ENCODE results near the gene ADAMTSL3. TPM values are rescaled to one million over a fixed set of nuclear protein-coding genes. Genes with fewer than 3 reads are reported as not detected.

Gene ADAMTSL3
- total RNA-seq, 6 experiments from 2014 or later = not detected

DNA sequence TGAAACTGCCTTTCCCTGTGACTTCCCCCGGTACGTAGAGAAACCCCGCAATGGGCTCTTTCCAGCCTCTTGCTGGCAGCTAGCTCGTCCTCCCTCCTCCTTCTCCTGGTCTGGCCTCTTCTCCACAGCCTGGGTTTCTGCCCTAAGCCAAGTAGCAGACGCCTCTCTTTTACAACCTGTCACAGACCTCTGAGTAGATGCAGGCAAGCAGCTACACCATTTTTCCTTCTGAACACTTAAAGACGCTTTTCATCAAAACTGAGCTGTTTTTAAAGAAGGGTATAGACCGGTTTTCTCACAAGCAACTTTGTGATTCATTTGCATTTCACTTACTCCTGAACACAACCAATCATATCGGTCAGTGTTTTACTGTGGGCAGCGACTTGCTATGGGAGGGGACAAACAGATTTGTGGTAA is 32.0 kb downstream of the ADAMTSL3 start:
- TF ChIP-seq, protein P1, sequence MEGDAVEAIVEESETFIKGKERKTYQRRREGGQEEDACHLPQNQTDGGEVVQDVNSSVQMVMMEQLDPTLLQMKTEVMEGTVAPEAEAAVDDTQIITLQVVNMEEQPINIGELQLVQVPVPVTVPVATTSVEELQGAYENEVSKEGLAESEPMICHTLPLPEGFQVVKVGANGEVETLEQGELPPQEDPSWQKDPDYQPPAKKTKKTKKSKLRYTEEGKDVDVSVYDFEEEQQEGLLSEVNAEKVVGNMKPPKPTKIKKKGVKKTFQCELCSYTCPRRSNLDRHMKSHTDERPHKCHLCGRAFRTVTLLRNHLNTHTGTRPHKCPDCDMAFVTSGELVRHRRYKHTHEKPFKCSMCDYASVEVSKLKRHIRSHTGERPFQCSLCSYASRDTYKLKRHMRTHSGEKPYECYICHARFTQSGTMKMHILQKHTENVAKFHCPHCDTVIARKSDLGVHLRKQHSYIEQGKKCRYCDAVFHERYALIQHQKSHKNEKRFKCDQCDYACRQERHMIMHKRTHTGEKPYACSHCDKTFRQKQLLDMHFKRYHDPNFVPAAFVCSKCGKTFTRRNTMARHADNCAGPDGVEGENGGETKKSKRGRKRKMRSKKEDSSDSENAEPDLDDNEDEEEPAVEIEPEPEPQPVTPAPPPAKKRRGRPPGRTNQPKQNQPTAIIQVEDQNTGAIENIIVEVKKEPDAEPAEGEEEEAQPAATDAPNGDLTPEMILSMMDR (IDR thresholded peaks at IDR 0.05) = no peak
- Mint-ChIP-seq H3K4me1 (ENCODE audit: low read depth) (no peaks in the 10 kb centered on the region), H3K27me3 (ENCODE audit: insufficient read depth) (no peaks in the 10 kb centered on the region), H3K9me3 (peaks cover 60% of the 10 kb centered on the region), H3K4me3 (no peak overlapping the region), H3K27ac (no peak overlapping the region), H3K36me3 (ENCODE audit: low read depth) (no peaks in the 10 kb centered on the region)
- no peak for DNase-seq

DNA sequence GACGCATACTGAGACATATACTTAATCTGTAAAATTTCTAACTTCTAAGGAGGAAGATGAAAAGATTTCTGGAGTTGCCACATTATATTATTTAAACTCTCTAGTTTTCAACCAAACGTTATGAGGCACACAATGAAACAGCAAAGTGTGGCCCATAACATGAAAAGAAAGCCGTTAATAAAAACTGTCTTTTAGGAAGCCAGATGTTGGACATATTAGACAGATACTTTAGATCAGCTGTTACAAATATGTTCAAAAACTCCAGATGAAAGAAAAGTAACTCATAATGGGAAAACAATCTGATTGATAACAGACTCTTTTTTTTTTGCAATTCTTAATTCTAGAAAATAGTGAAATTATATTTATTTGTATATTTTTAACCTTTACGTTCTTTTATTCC is 34.3 kb downstream of the ADAMTSL3 start:
- Mint-ChIP-seq H3K27me3 (ENCODE audit: insufficient read depth) (no peaks in the 10 kb centered on the region), H3K4me3 (no peak overlapping the region), H3K9me3 (peaks cover 56% of the 10 kb centered on the region), H3K36me3 (ENCODE audit: low read depth) (no peaks in the 10 kb centered on the region), H3K4me1 (ENCODE audit: low read depth) (no peaks in the 10 kb centered on the region), H3K27ac (no peak overlapping the region)
- no peak for DNase-seq
- TF ChIP-seq, protein P1 (IDR thresholded peaks at IDR 0.05) = no peak

GRCh38 chr15:83690676-83691075 is 36.8 kb downstream of the ADAMTSL3 start:
- Mint-ChIP-seq H3K4me3 (no peak overlapping the region), H3K9me3 (peaks cover 61% of the 10 kb centered on the region), H3K27ac (no peak overlapping the region), H3K36me3 (ENCODE audit: low read depth) (no peaks in the 10 kb centered on the region), H3K27me3 (ENCODE audit: insufficient read depth) (no peaks in the 10 kb centered on the region), H3K4me1 (ENCODE audit: low read depth) (no peaks in the 10 kb centered on the region)
- TF ChIP-seq, protein P1 (IDR thresholded peaks at IDR 0.05) = no peak
- no peak for DNase-seq

DNA sequence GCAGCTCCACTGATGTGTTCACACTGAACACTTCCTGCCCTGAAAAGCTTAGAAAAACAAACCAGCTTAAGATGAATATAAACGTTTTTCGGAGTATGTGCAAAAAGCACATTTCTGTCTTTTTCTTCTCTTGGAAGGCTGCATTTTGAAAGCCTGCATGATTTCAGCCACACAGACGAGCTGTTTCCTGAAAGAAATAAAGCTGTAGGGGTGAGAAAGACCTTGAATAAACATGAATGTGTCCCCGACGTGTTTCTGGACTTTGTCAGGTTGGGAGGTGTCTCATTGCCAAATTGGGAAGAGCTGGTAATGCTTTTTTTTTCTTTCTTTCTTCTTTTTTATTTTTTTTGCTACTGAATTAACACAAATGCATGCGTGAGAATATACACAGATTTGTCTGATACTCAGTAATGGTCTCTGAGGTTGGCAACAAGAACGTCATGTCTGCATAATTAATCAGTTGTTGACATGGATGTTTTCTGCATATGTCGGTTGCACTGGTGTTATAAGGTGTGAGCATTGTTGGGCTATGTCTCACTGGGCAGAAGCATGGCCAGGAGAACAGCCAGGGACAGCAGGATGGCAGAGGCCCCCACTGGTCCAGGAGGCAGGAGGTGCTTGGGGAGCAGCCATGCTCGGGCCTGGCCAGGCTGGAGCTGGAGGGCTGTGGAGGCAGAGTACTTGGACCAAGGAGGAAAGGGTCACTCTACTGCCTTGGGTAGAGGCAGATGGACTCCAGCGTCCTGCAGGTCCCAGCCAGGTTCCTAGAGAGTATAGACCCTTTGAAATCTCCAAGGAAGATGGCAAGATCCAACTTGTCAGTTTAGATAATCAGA is 39.0 kb downstream of the ADAMTSL3 start:
- TF ChIP-seq, protein P1 (IDR thresholded peaks at IDR 0.05) = no peak
- peaks cover 59% of the 10 kb centered on the region for H3K9me3 Mint-ChIP-seq

GRCh38 chr15:83694015-83694414 is 40.1 kb downstream of the ADAMTSL3 start:
- H3K27ac Mint-ChIP-seq = no peak overlapping the region
- TF ChIP-seq, protein P1 (IDR thresholded peaks at IDR 0.05) = no peak
- DNase-seq = no peak
- H3K36me3 Mint-ChIP-seq (ENCODE audit: low read depth) = no peaks in the 10 kb centered on the region
- no peak overlapping the region for H3K4me3 Mint-ChIP-seq
- no peaks in the 10 kb centered on the region for H3K27me3 Mint-ChIP-seq (ENCODE audit: insufficient read depth)
- H3K9me3 Mint-ChIP-seq = peaks cover 66% of the 10 kb centered on the region
- no peaks in the 10 kb centered on the region for H3K4me1 Mint-ChIP-seq (ENCODE audit: low read depth)

More for the DNA sequence above, 39.0 kb downstream of the ADAMTSL3 start:
- Mint-ChIP-seq H3K36me3 (ENCODE audit: low read depth) (no peaks in the 10 kb centered on the region), H3K27me3 (ENCODE audit: insufficient read depth) (no peaks in the 10 kb centered on the region), H3K4me1 (ENCODE audit: low read depth) (no peaks in the 10 kb centered on the region), H3K27ac (no peak overlapping the region), H3K4me3 (no peak overlapping the region)
- DNase-seq = no peak

Data from HFFc6 (cell line).